ENCODE data around the gene FAF1. TPM values are rescaled to one million over a fixed set of nuclear protein-coding genes. Genes with fewer than 3 reads are reported as not detected.

FAF1 gene
- total RNA-seq, 2 donors from 2014 or later = 25.5 to 68.6 TPM

GRCh38 chr1:50656931-50657330 is 303.1 kb downstream of the FAF1 start:
- no peak for TF ChIP-seq CTCF (IDR thresholded peaks at IDR 0.05)
- H3K36me3 ChIP-seq = no peaks in the 10 kb centered on the region

GRCh38 chr1:50651476-50652263 is 308.4 kb downstream of the FAF1 start:
- no peaks in the 10 kb centered on the region for H3K36me3 ChIP-seq
- ATAC-seq (ENCODE audit: insufficient number of reproducible peaks, low FRiP score, low read depth) (no peak), DNase-seq (ENCODE audit: low spot score) (no peak)
- no peak overlapping the region for H3K4me3 ChIP-seq
- H3K4me1 ChIP-seq (ENCODE audit: control insufficient read depth in 1 of 2, low read depth in 2 of 2) = no peaks in the 10 kb centered on the region
- H3K9me3 ChIP-seq = no peaks in the 10 kb centered on the region
- no peak for TF ChIP-seq CTCF (IDR thresholded peaks at IDR 0.05)
- no peaks in the 10 kb centered on the region for H3K27me3 ChIP-seq (replicated peaks; ENCODE audit: insufficient read depth)
- H3K27ac ChIP-seq = no peak overlapping the region

More at GRCh38 chr1:50656931-50657330, 303.1 kb downstream of the FAF1 start:
- Histone ChIP-seq H3K27me3 (replicated peaks; ENCODE audit: insufficient read depth) (no peaks in the 10 kb centered on the region), H3K9me3 (no peaks in the 10 kb centered on the region), H3K4me1 (ENCODE audit: control insufficient read depth in 1 of 2, low read depth in 2 of 2) (no peaks in the 10 kb centered on the region), H3K4me3 (no peak overlapping the region), H3K27ac (no peak overlapping the region)
- no peak for DNase-seq (ENCODE audit: low spot score)
- no peak for ATAC-seq (ENCODE audit: insufficient number of reproducible peaks, low FRiP score, low read depth)

- no peaks in the 10 kb centered on the region for H3K9me3 ChIP-seq
- no peaks in the 10 kb centered on the region for H3K36me3 ChIP-seq
- no peak overlapping the region for H3K4me3 ChIP-seq
- ATAC-seq (ENCODE audit: insufficient number of reproducible peaks, low FRiP score, low read depth) (no peak), DNase-seq (ENCODE audit: low spot score) (no peak)
- no peak overlapping the region for H3K27ac ChIP-seq
- no peaks in the 10 kb centered on the region for H3K27me3 ChIP-seq (replicated peaks; ENCODE audit: insufficient read depth)
- H3K4me1 ChIP-seq (ENCODE audit: control insufficient read depth in 1 of 2, low read depth in 2 of 2) = no peaks in the 10 kb centered on the region
- TF ChIP-seq CTCF (IDR thresholded peaks at IDR 0.05) = no peak
These were observed 313.5 kb downstream of the FAF1 start for GRCh38 chr1:50646526-50646925.

GRCh38 chr1:50645139-50645538 is 314.9 kb downstream of the FAF1 start:
- Histone ChIP-seq H3K9me3 (no peaks in the 10 kb centered on the region), H3K27me3 (replicated peaks; ENCODE audit: insufficient read depth) (no peaks in the 10 kb centered on the region), H3K4me3 (no peak overlapping the region), H3K27ac (no peak overlapping the region), H3K36me3 (no peaks in the 10 kb centered on the region), H3K4me1 (ENCODE audit: control insufficient read depth in 1 of 2, low read depth in 2 of 2) (no peaks in the 10 kb centered on the region)
- TF ChIP-seq CTCF (IDR thresholded peaks at IDR 0.05) = no peak
- no peak for DNase-seq (ENCODE audit: low spot score)
- no peak for ATAC-seq (ENCODE audit: insufficient number of reproducible peaks, low FRiP score, low read depth)

- Histone ChIP-seq H3K27ac (no peak overlapping the region), H3K4me3 (no peak overlapping the region), H3K9me3 (no peaks in the 10 kb centered on the region), H3K27me3 (replicated peaks; ENCODE audit: insufficient read depth) (no peaks in the 10 kb centered on the region), H3K36me3 (no peaks in the 10 kb centered on the region), H3K4me1 (ENCODE audit: control insufficient read depth in 1 of 2, low read depth in 2 of 2) (no peaks in the 10 kb centered on the region)
- ATAC-seq (ENCODE audit: insufficient number of reproducible peaks, low FRiP score, low read depth) = no peak
- no peak for DNase-seq (ENCODE audit: low spot score)
- no peak for TF ChIP-seq CTCF (IDR thresholded peaks at IDR 0.05)
These were observed 315.5 kb downstream of the FAF1 start for GRCh38 chr1:50644447-50645105.

All from thoracic aorta (tissue), 2 donors.